NT2/D1 (cell line): Measurements from ENCODE around the gene KRT83.

Experiments used
- DNase-seq: peaks from one replicate; pipeline ENCODE4 v3.0.0-alpha.2; 2011; ENCODE audit warnings: low read depth, low spot score
- H3K27me3 ChIP-seq: 2 replicates; pipeline ENCODE4 v1.6.0; 2011; ENCODE audit warnings: mild to moderate bottlenecking; ENCODE audit not compliant: insufficient read length, insufficient read depth
- H3K36me3 ChIP-seq: 2 replicates; pipeline ENCODE4 v1.6.1; 2011; ENCODE audit warnings: mild to moderate bottlenecking, low read length, mixed read lengths; ENCODE audit not compliant: insufficient read depth, insufficient read length
- H3K4me1 ChIP-seq: 2 replicates; pipeline ENCODE4 v1.5.1; 2011; ENCODE audit not compliant: insufficient read depth, insufficient read length
- H3K4me3 ChIP-seq: 2 replicates; pipeline ENCODE4 v1.5.1; 2011; ENCODE audit warnings: low read depth; ENCODE audit not compliant: insufficient read length
- H3K9ac ChIP-seq: 2 replicates; pipeline ENCODE4 v1.6.0; 2011; ENCODE audit warnings: low read depth; ENCODE audit not compliant: insufficient read length
- H3K9me3 ChIP-seq: 2 replicates; pipeline ENCODE4 v1.5.1; 2011; ENCODE audit warnings: mild to moderate bottlenecking, low read length; ENCODE audit not compliant: insufficient read depth
- SUZ12 ChIP-seq: IDR thresholded peaks from 2 replicates; pipeline ENCODE4 v1.6.1; 2011; ENCODE audit not compliant: insufficient read length, insufficient read depth; ENCODE audit errors: extremely low read depth
- YY1 ChIP-seq: IDR thresholded peaks from 2 replicates; pipeline ENCODE4 v1.6.1; 2011; ENCODE audit not compliant: insufficient read length, insufficient read depth
- ZNF274 ChIP-seq: IDR thresholded peaks from 2 replicates; pipeline ENCODE4 v1.6.1; 2011; ENCODE audit warnings: mild to moderate bottlenecking, low read depth, low read length

Gene KRT83

DNA sequence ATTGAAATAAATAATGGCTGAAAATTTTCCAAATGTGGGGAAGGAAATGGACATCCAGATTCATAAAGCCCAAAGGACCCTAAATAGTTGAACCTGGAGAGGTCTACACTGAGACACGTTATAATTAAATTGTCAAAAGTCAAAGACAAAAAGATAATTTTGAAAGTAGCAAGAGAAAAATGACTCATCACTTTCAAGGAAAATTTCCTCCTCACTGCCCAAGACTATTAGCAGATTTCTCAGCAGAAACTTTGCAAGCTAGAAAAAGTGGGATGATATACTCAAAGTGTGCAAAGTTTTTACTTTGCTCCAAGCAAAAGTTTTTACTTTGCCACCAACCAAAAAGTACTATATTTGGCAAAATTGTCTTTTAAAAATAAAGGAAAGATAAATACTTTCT is 15.9 kb upstream of the KRT83 start:
- peaks cover 2% of the 10 kb centered on the region for H3K27me3 ChIP-seq
- H3K4me1 ChIP-seq, result no peaks in the 10 kb centered on the region
- H3K4me3 ChIP-seq, result no peak overlapping the region
- DNase-seq, result no peak
- no peak overlapping the region for H3K9ac ChIP-seq
- H3K36me3 ChIP-seq, result no peaks in the 10 kb centered on the region
- no peak for TF ChIP-seq SUZ12
- no peak for TF ChIP-seq YY1
- no peak for TF ChIP-seq ZNF274
- H3K9me3 ChIP-seq, result no peaks in the 10 kb centered on the region

DNA sequence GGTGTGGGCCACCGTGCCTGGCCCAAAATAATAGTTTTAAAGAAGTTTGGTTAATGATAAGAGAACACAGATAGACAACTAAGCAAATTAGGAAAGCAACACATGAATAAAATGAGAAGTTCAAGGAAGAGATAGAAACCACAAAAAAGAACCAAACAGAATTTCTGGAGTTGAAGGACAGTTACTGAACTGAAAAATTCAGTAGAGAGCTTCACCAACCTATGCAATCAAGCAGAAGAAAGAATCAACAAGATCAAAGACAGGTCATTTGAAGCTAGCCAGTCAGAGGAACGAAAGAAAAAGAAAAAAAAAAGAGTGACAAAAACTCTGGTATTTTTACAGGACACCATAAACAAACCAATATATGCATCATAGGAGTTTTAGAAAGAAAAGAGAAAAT is 15.4 kb upstream of the KRT83 start:
- no peaks in the 10 kb centered on the region for H3K9me3 ChIP-seq
- H3K4me1 ChIP-seq, result no peaks in the 10 kb centered on the region
- no peak for DNase-seq
- H3K4me3 ChIP-seq, result no peak overlapping the region
- no peaks in the 10 kb centered on the region for H3K36me3 ChIP-seq
- no peak overlapping the region for H3K9ac ChIP-seq
- peaks cover 2% of the 10 kb centered on the region for H3K27me3 ChIP-seq
- no peak for TF ChIP-seq YY1
- no peak for TF ChIP-seq SUZ12
- TF ChIP-seq ZNF274, result no peak

DNA sequence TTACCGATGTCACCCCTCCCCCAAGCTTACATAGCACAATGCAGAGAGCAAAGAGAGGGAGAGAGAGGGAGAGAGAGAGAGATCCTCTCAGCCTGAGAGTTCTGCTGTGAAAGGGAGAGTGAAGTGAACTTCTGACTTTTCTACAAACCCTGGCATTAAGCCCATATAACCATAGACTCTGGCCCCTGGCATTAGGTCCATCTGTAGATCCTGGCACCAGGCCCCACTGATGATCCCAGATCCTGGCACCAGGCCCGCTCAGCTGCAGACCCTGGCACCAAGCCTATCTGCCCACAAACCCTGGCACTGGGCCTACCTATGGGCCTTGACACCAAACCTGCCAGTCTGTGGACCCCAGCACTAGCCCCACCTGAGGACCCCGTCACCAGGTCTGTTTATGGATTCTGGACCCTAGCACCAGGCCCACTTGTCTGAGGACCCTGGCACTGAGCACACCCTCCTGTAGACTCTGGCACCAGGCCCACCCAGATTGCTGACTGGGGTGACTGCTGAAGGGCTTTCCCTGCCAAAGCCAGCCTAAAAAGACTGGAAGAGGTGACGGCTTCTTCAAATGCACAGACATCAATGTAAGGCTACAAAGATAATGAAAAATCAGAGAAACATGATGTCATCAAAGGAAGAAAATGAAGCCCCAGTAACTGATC is 14.5 kb upstream of the KRT83 start:
- no peak for DNase-seq
- Histone ChIP-seq H3K27me3 (peaks cover 2% of the 10 kb centered on the region), H3K4me3 (no peak overlapping the region), H3K36me3 (no peaks in the 10 kb centered on the region), H3K9ac (peak overlapping the region; percentile 51), H3K4me1 (no peaks in the 10 kb centered on the region), H3K9me3 (no peaks in the 10 kb centered on the region)
- no peak for TF ChIP-seq YY1
- TF ChIP-seq ZNF274, result no peak
- TF ChIP-seq SUZ12, result no peak

DNA sequence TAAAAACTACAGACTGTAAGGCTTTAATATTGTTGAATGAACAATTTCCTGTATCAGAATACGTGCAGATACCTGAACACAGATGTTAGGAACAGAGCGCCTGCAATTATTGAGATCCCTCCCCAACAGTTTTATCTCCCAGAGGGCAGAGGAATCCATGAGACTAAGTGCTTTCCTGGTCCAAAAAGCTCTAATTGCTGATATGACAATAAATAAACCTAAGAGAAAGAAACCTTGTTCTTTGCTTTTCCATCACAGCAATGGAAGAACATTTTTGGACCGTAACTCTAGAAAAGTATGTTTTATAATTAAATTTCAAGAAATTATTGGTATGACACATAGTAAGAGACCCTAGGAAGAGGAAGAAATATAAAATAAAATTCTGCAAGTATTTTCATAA is 13.0 kb upstream of the KRT83 start:
- no peaks in the 10 kb centered on the region for H3K9me3 ChIP-seq
- TF ChIP-seq ZNF274, result no peak
- no peak for TF ChIP-seq YY1
- no peak for TF ChIP-seq SUZ12
- no peak overlapping the region for H3K4me3 ChIP-seq
- DNase-seq, result no peak
- H3K36me3 ChIP-seq, result no peaks in the 10 kb centered on the region
- H3K9ac ChIP-seq, result no peak overlapping the region
- H3K4me1 ChIP-seq, result no peaks in the 10 kb centered on the region
- peaks cover 2% of the 10 kb centered on the region for H3K27me3 ChIP-seq

DNA sequence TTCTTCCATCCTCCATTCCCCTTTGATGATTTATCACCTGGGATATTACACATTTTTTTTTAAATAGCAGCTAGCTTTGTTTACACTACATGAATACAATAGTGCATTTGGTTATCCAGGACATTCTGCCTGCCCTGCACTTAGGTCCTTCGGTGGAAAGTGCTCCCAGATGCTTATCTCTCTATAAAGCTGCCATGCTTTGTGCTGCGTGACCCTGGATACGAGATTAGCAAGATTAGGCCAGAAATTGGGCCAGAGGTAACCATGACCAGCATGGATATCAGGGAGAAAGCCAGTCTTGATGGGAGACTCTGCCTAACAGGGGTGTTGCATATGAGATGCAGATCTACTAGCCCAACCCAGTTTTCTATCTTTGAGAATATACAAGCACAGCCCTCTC is 12.1 kb upstream of the KRT83 start:
- TF ChIP-seq YY1 (no peak), SUZ12 (no peak), ZNF274 (no peak)
- Histone ChIP-seq H3K4me1 (no peaks in the 10 kb centered on the region), H3K36me3 (no peaks in the 10 kb centered on the region), H3K9ac (no peak overlapping the region), H3K9me3 (no peaks in the 10 kb centered on the region), H3K4me3 (no peak overlapping the region), H3K27me3 (peaks cover 2% of the 10 kb centered on the region)
- no peak for DNase-seq

DNA sequence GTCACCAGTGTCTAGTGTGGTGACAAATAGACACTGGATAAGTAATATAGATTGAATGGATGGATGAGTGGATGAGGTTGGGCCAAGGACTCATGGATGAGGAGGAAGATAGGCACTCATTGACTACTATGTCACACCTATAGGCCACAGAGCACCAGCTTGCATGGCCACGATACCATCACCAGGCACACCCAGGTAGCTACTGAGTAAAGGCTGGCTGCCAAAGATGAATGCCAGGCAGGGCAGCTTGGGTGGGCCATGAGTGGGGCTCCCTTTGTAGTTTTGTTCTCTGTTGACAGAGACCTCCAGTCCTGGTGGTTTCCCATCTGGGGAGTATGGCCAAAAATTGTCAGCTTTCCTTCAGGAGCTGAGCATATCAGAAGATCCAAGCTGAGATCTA is 11.2 kb upstream of the KRT83 start:
- Histone ChIP-seq H3K9me3 (no peaks in the 10 kb centered on the region), H3K4me1 (no peaks in the 10 kb centered on the region), H3K4me3 (no peak overlapping the region), H3K9ac (no peak overlapping the region), H3K36me3 (no peaks in the 10 kb centered on the region), H3K27me3 (peaks cover 2% of the 10 kb centered on the region)
- TF ChIP-seq YY1 (no peak), ZNF274 (no peak), SUZ12 (no peak)
- no peak for DNase-seq

DNA sequence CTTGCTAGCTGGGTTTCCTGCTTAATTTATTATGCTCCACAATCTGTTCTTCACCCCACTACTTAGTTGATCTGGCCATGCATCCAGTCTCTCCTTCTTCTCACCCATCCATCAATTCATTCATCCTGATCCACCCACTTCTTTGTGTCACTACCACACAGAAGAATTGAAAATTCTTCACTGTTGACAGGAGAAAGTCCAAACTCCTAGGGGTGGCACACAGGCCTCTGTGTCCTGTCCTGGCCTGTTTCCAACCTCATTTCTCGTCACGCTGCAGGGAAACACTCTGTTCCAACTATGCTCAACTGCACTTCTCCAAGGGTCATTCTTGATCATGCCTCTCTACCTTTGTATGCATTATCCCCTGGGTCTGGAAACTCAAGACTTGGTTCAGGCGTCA is 10.6 kb upstream of the KRT83 start:
- peaks cover 2% of the 10 kb centered on the region for H3K27me3 ChIP-seq
- H3K9me3 ChIP-seq, result no peaks in the 10 kb centered on the region
- H3K36me3 ChIP-seq, result no peaks in the 10 kb centered on the region
- H3K4me1 ChIP-seq, result no peaks in the 10 kb centered on the region
- H3K9ac ChIP-seq, result no peak overlapping the region
- H3K4me3 ChIP-seq, result no peak overlapping the region
- no peak for DNase-seq
- TF ChIP-seq ZNF274 (no peak), SUZ12 (no peak), YY1 (no peak)

DNA sequence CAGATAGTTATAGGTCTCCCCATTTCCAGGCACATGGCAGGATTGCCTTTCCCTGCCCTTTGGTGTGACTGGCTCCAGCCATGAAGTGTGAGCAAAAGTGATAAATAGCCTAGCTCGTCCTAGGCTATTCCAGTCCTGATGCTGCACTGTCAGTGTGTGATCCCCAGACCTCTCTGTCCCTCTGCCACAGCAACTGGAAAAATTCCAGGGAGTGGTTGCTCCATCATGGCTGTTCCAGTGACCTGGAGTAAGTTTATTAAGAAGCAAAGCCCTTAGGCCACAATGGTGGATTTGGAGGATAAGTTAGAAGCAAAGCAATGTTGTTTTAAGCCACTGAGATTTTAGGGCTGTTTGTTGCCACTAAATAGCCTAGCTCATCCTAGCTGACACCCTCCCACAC is 9.8 kb upstream of the KRT83 start:
- peaks cover 2% of the 10 kb centered on the region for H3K27me3 ChIP-seq
- H3K4me3 ChIP-seq, result no peak overlapping the region
- H3K9me3 ChIP-seq, result no peaks in the 10 kb centered on the region
- H3K4me1 ChIP-seq, result no peaks in the 10 kb centered on the region
- no peaks in the 10 kb centered on the region for H3K36me3 ChIP-seq
- no peak for DNase-seq
- H3K9ac ChIP-seq, result no peak overlapping the region
- TF ChIP-seq SUZ12 (no peak), ZNF274 (no peak), YY1 (no peak)
